Measurements from ENCODE around the gene SDR42E2.
"Not testable (repeated sequence)": the region's sequence is repeated elsewhere in the genome, so short reads cannot be mapped to it uniquely, and the experiment has no call there.

DNA sequence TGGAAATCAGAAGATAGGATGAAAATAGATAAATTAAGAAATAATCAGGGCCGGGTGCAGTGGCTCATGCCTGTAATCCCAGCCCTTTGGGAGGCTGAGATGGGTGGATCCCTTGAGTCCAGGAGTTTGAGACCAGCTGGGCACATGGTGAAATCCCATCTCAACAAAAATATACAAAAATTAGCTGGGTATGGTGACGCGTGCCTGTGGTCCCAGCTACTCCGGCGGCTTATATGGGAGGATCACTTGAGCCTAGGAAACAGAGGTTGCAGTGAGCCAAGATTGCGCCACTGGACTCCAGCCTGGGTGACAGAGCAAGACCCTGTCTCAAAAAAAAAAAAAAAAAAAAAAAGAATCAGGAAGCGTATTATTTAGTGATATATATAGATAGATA lies 54.5 kb downstream of the SDR42E2 start:
- not testable (repeated sequence) for TF ChIP-seq CTCF, POLR2A (IDR thresholded peaks at IDR 0.05)
